Keratinocyte (primary cell): Measurements from ENCODE around the gene CMPK2. TPM values are rescaled to one million over a fixed set of nuclear protein-coding genes. Genes with fewer than 3 reads are reported as not detected.

Experiments
- DNase-seq: peaks from one replicate; pipeline ENCODE4 v3.0.0-alpha.2; 2011; ENCODE audit warnings: low read depth, missing footprints, low spot score
- FAIRE-seq: peaks from 2 replicates; lab custom pipeline; 2011; peaks lifted over from hg19 to GRCh38; lab: Jason Lieb, UNC
- H2AFZ ChIP-seq: 2 replicates; pipeline ENCODE4 v1.6.0; 2012; ENCODE audit warnings: low read length, control low read depth, inconsistent platforms; ENCODE audit not compliant: control insufficient read depth
- H3K27ac ChIP-seq: 2 replicates; pipeline ENCODE4 v1.5.1; 2011; ENCODE audit warnings: low read length; ENCODE audit not compliant: control insufficient read depth, insufficient read depth
- H3K27me3 ChIP-seq: 3 replicates; pipeline ENCODE4 v1.6.0; 2011; ENCODE audit warnings: low read length; ENCODE audit not compliant: control insufficient read depth, insufficient read depth; ENCODE audit errors: extremely low read depth
- H3K36me3 ChIP-seq, 2 experiments: 2 replicates in 1 of 2; 3 replicates in 1 of 2; pipeline ENCODE4 v1.5.1; 2011; ENCODE audit warnings: low read length in 2 of 2, mild to moderate bottlenecking in 1 of 2; ENCODE audit not compliant: control insufficient read depth in 2 of 2, insufficient read depth in 2 of 2; ENCODE audit errors: extremely low read depth in 1 of 2
- H3K4me1 ChIP-seq: 3 replicates; pipeline ENCODE4 v1.5.1; 2011; ENCODE audit warnings: low read length; ENCODE audit not compliant: control insufficient read depth, insufficient read depth; ENCODE audit errors: extremely low read depth
- H3K4me2 ChIP-seq: 3 replicates; pipeline ENCODE4 v1.6.0; 2011; ENCODE audit warnings: low read depth, low read length; ENCODE audit not compliant: control insufficient read depth, insufficient read depth; ENCODE audit errors: extremely low read depth
- H3K4me3 ChIP-seq, 3 experiments: fragments of 200-600 bp in 1 of 3; sonication (generic) in 1 of 3; 2 replicates in 2 of 3; 3 replicates in 1 of 3; pipeline ENCODE4 v1.5.1; 2011 to 2016; ENCODE audit warnings: low read length in 3 of 3, mild to moderate bottlenecking in 3 of 3, control low read depth in 2 of 3, inconsistent platforms in 1 of 3, low read depth in 1 of 3, mixed read lengths in 1 of 3, mixed run types in 1 of 3, moderate library complexity in 1 of 3; ENCODE audit not compliant: control insufficient read depth in 2 of 3, insufficient read depth in 2 of 3; ENCODE audit errors: extremely low read depth in 1 of 3
- H3K79me2 ChIP-seq: 2 replicates; pipeline ENCODE4 v1.6.0; 2012; ENCODE audit warnings: low read length; ENCODE audit not compliant: control insufficient read depth, insufficient read depth
- H3K9ac ChIP-seq: 3 replicates; pipeline ENCODE4 v1.6.0; 2011; ENCODE audit warnings: low read length; ENCODE audit not compliant: control insufficient read depth, insufficient read depth; ENCODE audit errors: extremely low read depth
- H3K9me1 ChIP-seq: 3 replicates; pipeline ENCODE4 v1.6.0; 2011; ENCODE audit warnings: low read length; ENCODE audit not compliant: control insufficient read depth, insufficient read depth; ENCODE audit errors: extremely low read depth
- H3K9me3 ChIP-seq: 2 replicates; pipeline ENCODE4 v1.5.1; 2012; ENCODE audit warnings: low read depth, low read length; ENCODE audit not compliant: control insufficient read depth
- H4K20me1 ChIP-seq: 3 replicates; pipeline ENCODE4 v1.6.0; 2011; ENCODE audit warnings: low read length; ENCODE audit not compliant: control insufficient read depth, insufficient read depth; ENCODE audit errors: extremely low read depth
- CTCF ChIP-seq, 3 experiments: IDR thresholded peaks in 1 of 3; conservative IDR thresholded peaks in 1 of 3; optimal IDR thresholded peaks in 1 of 3; 2 replicates in 2 of 3; 3 replicates in 1 of 3; pipeline versions ENCODE3 to v1.5.1; 2011; ENCODE audit warnings: low read length in 3 of 3, mild to moderate bottlenecking in 3 of 3, moderate library complexity in 2 of 3, control low read depth in 1 of 3, inconsistent platforms in 1 of 3; ENCODE audit not compliant: insufficient read depth in 2 of 3; ENCODE audit errors: extremely low read depth in 1 of 3
- EZH2 ChIP-seq: IDR thresholded peaks from one replicate; pipeline ENCODE4 v1.6.1; 2012; ENCODE audit warnings: inconsistent platforms, mild to moderate bottlenecking, low read length, moderate library complexity
- dilution Hi-C: fragments of 300-500 bp; cut with MboI; formaldehyde crosslinking; loops from one replicate; pipeline ENCODE4 v1.7.0; 2020; ENCODE audit warnings: low sequenced_read_pairs; ENCODE audit not compliant: extremely low pct_ligation_motif_present
- polyA plus RNA-seq, 5 experiments: library from polyadenylated mRNA; depleted of rRNA in 3 of 5; stranded (reverse) in 3 of 5; stranded (forward) in 1 of 5; unstranded in 1 of 5; fragments of >200 nt; gene quantifications; 1 replicate in 1 of 5; 2 replicates in 3 of 5; 3 replicates in 1 of 5; pipeline versions ENCODE4 v1.2.1 to v1.2.3, GENCODE V29; 2011 to 2012; ENCODE audit warnings: missing spikeins in 2 of 5, low read depth in 1 of 5, low replicate concordance in 1 of 5

Gene CMPK2
- polyA plus RNA-seq, 1 donor (not counting 4 experiments of a cell fraction or from before 2014, with no cell fraction given), result 1.5 TPM

GRCh38 chr2:6883448-6884122, 17.9 kb upstream of the CMPK2 start:
- no peaks in the 10 kb centered on the region for H3K9me1 ChIP-seq
- H2AFZ ChIP-seq, result no peak overlapping the region
- no peaks in the 10 kb centered on the region for H4K20me1 ChIP-seq
- dilution Hi-C loops, result no loop called here
- TF ChIP-seq EZH2, result no peak
- no peak for TF ChIP-seq CTCF (optimal IDR thresholded peaks at IDR 0.05 in 1 of 3, IDR thresholded peaks at IDR 0.05 in 1 of 3, conservative IDR thresholded peaks at IDR 0.05 in 1 of 3; ENCODE audit: extremely low read depth in 1 of 3, insufficient read depth in 2 of 3, low read length in 3 of 3)
- H3K27me3 ChIP-seq, result no peaks in the 10 kb centered on the region
- no peak overlapping the region for H3K4me3 ChIP-seq
- H3K9ac ChIP-seq, result no peak overlapping the region
- H3K4me2 ChIP-seq, result no peak overlapping the region
- H3K79me2 ChIP-seq, result no peaks in the 10 kb centered on the region
- FAIRE-seq (no peak), DNase-seq (no peak)
- no peaks in the 10 kb centered on the region for H3K36me3 ChIP-seq
- H3K4me1 ChIP-seq, result no peaks in the 10 kb centered on the region
- no peaks in the 10 kb centered on the region for H3K9me3 ChIP-seq
- H3K27ac ChIP-seq, result no peak overlapping the region

- DNase-seq (no peak), FAIRE-seq (no peak)
- no peak overlapping the region for H3K4me2 ChIP-seq
- H3K27ac ChIP-seq, result no peak overlapping the region
- H3K79me2 ChIP-seq, result no peaks in the 10 kb centered on the region
- no peaks in the 10 kb centered on the region for H4K20me1 ChIP-seq
- H3K9me3 ChIP-seq, result no peaks in the 10 kb centered on the region
- no peak overlapping the region for H3K4me3 ChIP-seq
- dilution Hi-C loops, result no loop called here
- H3K9me1 ChIP-seq, result no peaks in the 10 kb centered on the region
- no peak overlapping the region for H2AFZ ChIP-seq
- H3K27me3 ChIP-seq, result no peaks in the 10 kb centered on the region
- no peak overlapping the region for H3K9ac ChIP-seq
- no peaks in the 10 kb centered on the region for H3K4me1 ChIP-seq
- H3K36me3 ChIP-seq, result no peaks in the 10 kb centered on the region
- TF ChIP-seq EZH2, result no peak
- no peak for TF ChIP-seq CTCF (optimal IDR thresholded peaks at IDR 0.05 in 1 of 3, IDR thresholded peaks at IDR 0.05 in 1 of 3, conservative IDR thresholded peaks at IDR 0.05 in 1 of 3; ENCODE audit: extremely low read depth in 1 of 3, insufficient read depth in 2 of 3, low read length in 3 of 3)
These were observed 15.8 kb upstream of the CMPK2 start for GRCh38 chr2:6881516-6881915.
